OCI-LY7 (cell line): ENCODE measurements around the gene PDGFD. TPM values are rescaled to one million over a fixed set of nuclear protein-coding genes. Genes with fewer than 3 reads are reported as not detected.

Source experiments
- BruUV-seq: library from RNA; stranded (reverse); fragments of 400-500 nt; replicated peaks from 2 replicates; lab custom pipeline; 2021; lab: Mats Ljungman, UMichigan
- CTCF ChIA-PET: fragments of 300-600 bp; sonication (Branson Sonifier 250); formaldehyde crosslinking; loops from one replicate; lab custom pipeline; 2022; ENCODE audit warnings: antibody characterized with exemption; ENCODE audit not compliant: unreplicated experiment; lab: Charles Lee
- POLR2A ChIA-PET: fragments of 300-600 bp; sonication (Branson Sonifier 250); formaldehyde crosslinking; loops from one replicate; lab custom pipeline; 2022; ENCODE audit warnings: antibody characterized with exemption; lab: Charles Lee
- DNase-seq: peaks from one replicate; pipeline ENCODE4 v3.0.0-alpha.2; 2015; ENCODE audit warnings: low spot score
- H2AFZ ChIP-seq: fragments of 200-600 bp; sonication (generic), shearing (Covaris generic); 2 replicates; pipeline ENCODE4 v1.6.1; 2014; ENCODE audit warnings: mild to moderate bottlenecking, antibody characterized with exemption, low read length, moderate library complexity
- H3K27ac ChIP-seq: fragments of 200-600 bp; sonication (generic); 2 replicates; pipeline ENCODE4 v1.5.1; 2014; ENCODE audit warnings: mixed run types, low read depth, mild to moderate bottlenecking, moderate library complexity, low read length, inconsistent platforms; ENCODE audit not compliant: poor library complexity, severe bottlenecking
- H3K36me3 ChIP-seq: fragments of 200-600 bp; sonication (generic); 2 replicates; pipeline ENCODE4 v1.6.1; 2014; ENCODE audit warnings: mild to moderate bottlenecking, antibody characterized with exemption, low read length, moderate library complexity, mixed read lengths; ENCODE audit not compliant: insufficient read depth
- H3K4me1 ChIP-seq: fragments of 200-600 bp; sonication (generic); 2 replicates; pipeline ENCODE4 v1.5.1; 2014; ENCODE audit warnings: mild to moderate bottlenecking, low read length; ENCODE audit not compliant: insufficient read depth, poor library complexity, severe bottlenecking
- H3K4me2 ChIP-seq: fragments of 200-600 bp; sonication (generic); 2 replicates; pipeline ENCODE4 v1.6.1; 2014; ENCODE audit warnings: mild to moderate bottlenecking, low read length
- H3K4me3 ChIP-seq: fragments of 200-600 bp; sonication (generic); 2 replicates; pipeline ENCODE4 v1.5.1; 2014; ENCODE audit warnings: mild to moderate bottlenecking, low read depth, low read length; ENCODE audit not compliant: poor library complexity, severe bottlenecking
- H3K79me2 ChIP-seq: fragments of 200-600 bp; sonication (generic); 2 replicates; pipeline ENCODE4 v1.6.1; 2016; ENCODE audit warnings: low read depth, mild to moderate bottlenecking, low read length, moderate library complexity, mixed read lengths; ENCODE audit not compliant: insufficient read depth
- H3K9me2 ChIP-seq: fragments of 200-600 bp; sonication (generic); 2 replicates; pipeline ENCODE4 v1.6.1; 2016; ENCODE audit warnings: mild to moderate bottlenecking, low read length, mixed read lengths; ENCODE audit not compliant: insufficient read depth
- H3K9me3 ChIP-seq: fragments of 200-600 bp; sonication (generic); 2 replicates; pipeline ENCODE4 v1.6.1; 2014; ENCODE audit warnings: mild to moderate bottlenecking, mixed run types, low read length, mixed read lengths
- H4K20me1 ChIP-seq: fragments of 200-600 bp; sonication (generic); 2 replicates; pipeline ENCODE4 v1.6.1; 2014; ENCODE audit warnings: mild to moderate bottlenecking, antibody characterized with exemption, low read length, moderate library complexity, mixed read lengths; ENCODE audit not compliant: insufficient read depth
- CTCF ChIP-seq: fragments of 200-600 bp; sonication (generic); conservative IDR thresholded peaks from 2 replicates; pipeline ENCODE4 v1.5.1; 2014; ENCODE audit warnings: mild to moderate bottlenecking, antibody characterized with exemption, low read length, moderate library complexity, mixed read lengths
- EZH2phosphoT487 ChIP-seq: fragments of 200-600 bp; sonication (generic); IDR thresholded peaks from 2 replicates; pipeline ENCODE4 v1.6.1; 2018; ENCODE audit warnings: low read depth, borderline replicate concordance, mild to moderate bottlenecking, mixed run types, antibody characterized with exemption, low read length, moderate library complexity, mixed read lengths
- intact Hi-C: fragments of 100-400 bp; cut with micrococcal nuclease; formaldehyde crosslinking; loops from one replicate; pipeline ENCODE4 v1.10.0; 2022; ENCODE audit not compliant: unreplicated experiment
- total RNA-seq, 2 experiments: library from RNA; depleted of rRNA in 1 of 2; stranded (reverse); fragments of >200 nt in 1 of 2; shearing (Covaris generic) in 1 of 2; gene quantifications; 2 replicates each; pipeline ENCODE4 v1.2.3, GENCODE V29; 2014 to 2022

The PDGFD gene
- total RNA-seq, 2 experiments from 2014 or later: 1.0 to 6.0 TPM

DNA sequence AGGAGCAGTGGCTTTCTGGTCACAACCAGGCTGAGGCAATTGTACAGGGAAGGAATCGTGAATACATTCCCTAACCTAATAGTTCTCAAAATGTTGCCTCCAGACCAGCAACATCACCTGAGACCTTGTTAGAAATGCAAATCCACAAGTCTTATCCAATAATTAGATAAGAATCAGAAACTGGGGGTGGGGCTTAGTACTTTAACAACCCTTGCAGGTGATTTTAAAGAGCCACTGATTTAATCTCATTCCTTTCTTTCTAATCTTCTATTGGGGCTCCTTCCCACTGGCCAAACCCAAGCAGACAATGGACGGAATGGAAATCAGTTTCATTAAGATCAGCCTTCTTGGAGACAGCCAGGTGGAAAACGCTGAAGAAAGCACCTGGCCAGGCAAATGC is 269.9 kb downstream of the PDGFD start:
- no peak for DNase-seq
- H3K4me3 ChIP-seq: no peak overlapping the region
- H3K9me2 ChIP-seq: no peaks in the 10 kb centered on the region
- H4K20me1 ChIP-seq: no peaks in the 10 kb centered on the region
- H2AFZ ChIP-seq: no peak overlapping the region
- no peaks in the 10 kb centered on the region for H3K79me2 ChIP-seq
- no TSS peak for BruUV-seq
- TF ChIP-seq CTCF (no peak), EZH2phosphoT487 (no peak)
- H3K36me3 ChIP-seq: no peaks in the 10 kb centered on the region
- H3K9me3 ChIP-seq: no peaks in the 10 kb centered on the region
- no peak overlapping the region for H3K4me2 ChIP-seq
- ChIA-PET POLR2A (interaction anchor here (0.9 kb wide), 1 partner anchor 265 kb away, joined by 3 read pairs; no protein-coding TSS in a partner anchor), CTCF (no interaction called here)
- H3K27ac ChIP-seq: no peak overlapping the region
- intact Hi-C loops: no loop called here
- H3K4me1 ChIP-seq: peaks cover 44% of the 10 kb centered on the region

- no peak overlapping the region for H3K4me3 ChIP-seq
- no peaks in the 10 kb centered on the region; the same call in 1 of the 2 replicates for H3K9me3 ChIP-seq
- no TSS peak for BruUV-seq
- ChIA-PET CTCF (no interaction called here), POLR2A (interaction anchor here (0.6 to 0.9 kb wide), 2 partner anchors 266 to 751 kb away, joined by 3 read pairs; no protein-coding TSS in a partner anchor)
- H3K27ac ChIP-seq: no peak overlapping the region
- H3K4me2 ChIP-seq: no peak overlapping the region
- no peaks in the 10 kb centered on the region for H3K36me3 ChIP-seq
- no peak for DNase-seq
- intact Hi-C loops: no loop called here
- H4K20me1 ChIP-seq: no peaks in the 10 kb centered on the region
- no peaks in the 10 kb centered on the region for H3K79me2 ChIP-seq
- TF ChIP-seq CTCF (no peak), EZH2phosphoT487 (no peak)
- peaks cover 38% of the 10 kb centered on the region for H3K4me1 ChIP-seq
- H2AFZ ChIP-seq: no peak overlapping the region
- no peaks in the 10 kb centered on the region for H3K9me2 ChIP-seq
Measured at GRCh38 chr11:103893371-103893770, 270.6 kb downstream of the PDGFD start.

GRCh38 chr11:103892603-103893002 is 271.3 kb downstream of the PDGFD start:
- no TSS peak for BruUV-seq
- Histone ChIP-seq H3K9me3 (no peaks in the 10 kb centered on the region; the same call in 1 of the 2 replicates), H3K4me3 (no peak overlapping the region), H3K79me2 (no peaks in the 10 kb centered on the region), H4K20me1 (no peaks in the 10 kb centered on the region), H3K9me2 (no peaks in the 10 kb centered on the region), H3K4me1 (peaks cover 35% of the 10 kb centered on the region), H3K36me3 (no peaks in the 10 kb centered on the region), H3K4me2 (no peak overlapping the region), H2AFZ (no peak overlapping the region), H3K27ac (no peak overlapping the region)
- DNase-seq: no peak
- intact Hi-C loops: no loop called here
- no peak for TF ChIP-seq CTCF
- TF ChIP-seq EZH2phosphoT487: no peak
- CTCF ChIA-PET: no interaction called here
- POLR2A ChIA-PET: no interaction called here
